Panc1 (cell line): Measurements from ENCODE around the gene MEA1.

Experiments used
- TF ChIP-seq, protein P1 (sequence below): fragments of 450-650 bp; IDR thresholded peaks from 2 replicates; pipeline ENCODE4 v1.5.1; 2017; ENCODE audit warnings: mild to moderate bottlenecking
- TF ChIP-seq, protein P2 (sequence below), 2 experiments: IDR thresholded peaks; 2 replicates each; pipeline ENCODE4 v1.6.1; 2011 to 2012; ENCODE audit warnings: low read depth in 2 of 2, control low read depth in 1 of 2, low read length in 1 of 2, mild to moderate bottlenecking in 1 of 2, moderate library complexity in 1 of 2; ENCODE audit not compliant: insufficient read depth in 1 of 2

DNA sequence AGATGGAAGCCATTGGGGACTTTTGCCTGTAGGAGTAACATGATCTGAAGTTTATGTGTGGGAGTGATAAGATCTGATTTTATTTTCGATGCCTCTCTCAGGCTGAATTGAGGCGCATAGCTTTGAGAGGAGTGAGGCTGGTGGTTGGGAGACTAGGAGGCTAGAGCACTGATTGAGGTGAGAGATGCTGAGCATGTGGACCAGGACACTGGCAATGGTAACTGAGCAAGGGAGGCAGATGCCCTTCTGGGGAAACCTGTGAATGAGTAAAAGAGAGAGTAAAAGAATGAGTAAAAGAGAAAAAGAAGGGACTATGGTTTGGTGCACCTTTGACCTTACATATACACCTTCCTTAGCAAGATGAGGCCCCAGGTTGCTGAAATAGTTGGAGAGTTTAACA, 10.7 kb upstream of the MEA1 start:
- TF ChIP-seq, protein P1, sequence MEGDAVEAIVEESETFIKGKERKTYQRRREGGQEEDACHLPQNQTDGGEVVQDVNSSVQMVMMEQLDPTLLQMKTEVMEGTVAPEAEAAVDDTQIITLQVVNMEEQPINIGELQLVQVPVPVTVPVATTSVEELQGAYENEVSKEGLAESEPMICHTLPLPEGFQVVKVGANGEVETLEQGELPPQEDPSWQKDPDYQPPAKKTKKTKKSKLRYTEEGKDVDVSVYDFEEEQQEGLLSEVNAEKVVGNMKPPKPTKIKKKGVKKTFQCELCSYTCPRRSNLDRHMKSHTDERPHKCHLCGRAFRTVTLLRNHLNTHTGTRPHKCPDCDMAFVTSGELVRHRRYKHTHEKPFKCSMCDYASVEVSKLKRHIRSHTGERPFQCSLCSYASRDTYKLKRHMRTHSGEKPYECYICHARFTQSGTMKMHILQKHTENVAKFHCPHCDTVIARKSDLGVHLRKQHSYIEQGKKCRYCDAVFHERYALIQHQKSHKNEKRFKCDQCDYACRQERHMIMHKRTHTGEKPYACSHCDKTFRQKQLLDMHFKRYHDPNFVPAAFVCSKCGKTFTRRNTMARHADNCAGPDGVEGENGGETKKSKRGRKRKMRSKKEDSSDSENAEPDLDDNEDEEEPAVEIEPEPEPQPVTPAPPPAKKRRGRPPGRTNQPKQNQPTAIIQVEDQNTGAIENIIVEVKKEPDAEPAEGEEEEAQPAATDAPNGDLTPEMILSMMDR = no peak
- TF ChIP-seq, protein P2, sequence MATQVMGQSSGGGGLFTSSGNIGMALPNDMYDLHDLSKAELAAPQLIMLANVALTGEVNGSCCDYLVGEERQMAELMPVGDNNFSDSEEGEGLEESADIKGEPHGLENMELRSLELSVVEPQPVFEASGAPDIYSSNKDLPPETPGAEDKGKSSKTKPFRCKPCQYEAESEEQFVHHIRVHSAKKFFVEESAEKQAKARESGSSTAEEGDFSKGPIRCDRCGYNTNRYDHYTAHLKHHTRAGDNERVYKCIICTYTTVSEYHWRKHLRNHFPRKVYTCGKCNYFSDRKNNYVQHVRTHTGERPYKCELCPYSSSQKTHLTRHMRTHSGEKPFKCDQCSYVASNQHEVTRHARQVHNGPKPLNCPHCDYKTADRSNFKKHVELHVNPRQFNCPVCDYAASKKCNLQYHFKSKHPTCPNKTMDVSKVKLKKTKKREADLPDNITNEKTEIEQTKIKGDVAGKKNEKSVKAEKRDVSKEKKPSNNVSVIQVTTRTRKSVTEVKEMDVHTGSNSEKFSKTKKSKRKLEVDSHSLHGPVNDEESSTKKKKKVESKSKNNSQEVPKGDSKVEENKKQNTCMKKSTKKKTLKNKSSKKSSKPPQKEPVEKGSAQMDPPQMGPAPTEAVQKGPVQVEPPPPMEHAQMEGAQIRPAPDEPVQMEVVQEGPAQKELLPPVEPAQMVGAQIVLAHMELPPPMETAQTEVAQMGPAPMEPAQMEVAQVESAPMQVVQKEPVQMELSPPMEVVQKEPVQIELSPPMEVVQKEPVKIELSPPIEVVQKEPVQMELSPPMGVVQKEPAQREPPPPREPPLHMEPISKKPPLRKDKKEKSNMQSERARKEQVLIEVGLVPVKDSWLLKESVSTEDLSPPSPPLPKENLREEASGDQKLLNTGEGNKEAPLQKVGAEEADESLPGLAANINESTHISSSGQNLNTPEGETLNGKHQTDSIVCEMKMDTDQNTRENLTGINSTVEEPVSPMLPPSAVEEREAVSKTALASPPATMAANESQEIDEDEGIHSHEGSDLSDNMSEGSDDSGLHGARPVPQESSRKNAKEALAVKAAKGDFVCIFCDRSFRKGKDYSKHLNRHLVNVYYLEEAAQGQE (IDR thresholded peaks at IDR 0.05; ENCODE audit: insufficient read depth in 1 of 2, low read depth in 2 of 2, low read length in 1 of 2) = no peak
